Frontal cortex (tissue), 4 donors: ENCODE data around the gene CLCN1. TPM values are rescaled to one million over a fixed set of nuclear protein-coding genes. Genes with fewer than 3 reads are reported as not detected.

Source experiments
- DNase-seq, 2 donors: peaks; one replicate each; pipeline ENCODE4 v3.0.0; 2012; ENCODE audit warnings: low spot score in 2 of 2
- FAIRE-seq: peaks from 2 replicates; lab custom pipeline; 2012; peaks lifted over from hg19 to GRCh38; lab: Jason Lieb, UNC
- total RNA-seq: library from RNA; depleted of rRNA; stranded (reverse); fragments of >200 nt; gene quantifications from one replicate; pipeline ENCODE4 v1.2.3, GENCODE V29; 2014
- donor health status: control.
- donor health status: control.
- donor health status: control.

Gene CLCN1
- total RNA-seq, 1 donor from 2014 or later = under 0.01 TPM

- FAIRE-seq (no peak), DNase-seq (no peak)
Measured at GRCh38 chr7:143327903-143328302, 12.0 kb downstream of the CLCN1 start.

- FAIRE-seq (no peak), DNase-seq (no peak)
Measured at GRCh38 chr7:143329471-143330170, 13.7 kb downstream of the CLCN1 start.

GRCh38 chr7:143331179-143331801 is 15.4 kb downstream of the CLCN1 start:
- FAIRE-seq (no peak), DNase-seq (no peak)

- DNase-seq (no peak), FAIRE-seq (no peak)
Measured at GRCh38 chr7:143334244-143334643, 18.3 kb downstream of the CLCN1 start.

GRCh38 chr7:143337216-143337615 is 21.3 kb downstream of the CLCN1 start:
- FAIRE-seq = no peak
- DNase-seq = no peak

- FAIRE-seq (no peak), DNase-seq (no peak)
Measured at GRCh38 chr7:143341842-143342241, 25.9 kb downstream of the CLCN1 start.

GRCh38 chr7:143343596-143343995 is 27.7 kb downstream of the CLCN1 start:
- no peak for FAIRE-seq

GRCh38 chr7:143345428-143345900 is 29.6 kb downstream of the CLCN1 start:
- FAIRE-seq = no peak
- DNase-seq = no peak

More at GRCh38 chr7:143343596-143343995, 27.7 kb downstream of the CLCN1 start:
- DNase-seq = no peak

GRCh38 chr7:143346018-143346417 is 30.1 kb downstream of the CLCN1 start:
- DNase-seq (no peak), FAIRE-seq (no peak)

- no peak for FAIRE-seq
- DNase-seq = no peak
Measured at GRCh38 chr7:143347950-143348349, 32.0 kb downstream of the CLCN1 start.

- no peak for DNase-seq
- FAIRE-seq = no peak
Measured at GRCh38 chr7:143351060-143351459, 35.1 kb downstream of the CLCN1 start.

- FAIRE-seq (no peak), DNase-seq (no peak)
Measured at GRCh38 chr7:143351574-143351973, 35.7 kb downstream of the CLCN1 start.

GRCh38 chr7:143352531-143353002 is 36.7 kb downstream of the CLCN1 start:
- no peak for FAIRE-seq
- DNase-seq = no peak

- FAIRE-seq = no peak
- DNase-seq = no peak
Measured at GRCh38 chr7:143354376-143354775, 38.5 kb downstream of the CLCN1 start.

- FAIRE-seq (no peak), DNase-seq (no peak)
Measured at GRCh38 chr7:143354965-143355364, 39.1 kb downstream of the CLCN1 start.

GRCh38 chr7:143355450-143356385 is 39.8 kb downstream of the CLCN1 start:
- DNase-seq = no peak
- no peak for FAIRE-seq

- DNase-seq (no peak), FAIRE-seq (no peak)
Measured at GRCh38 chr7:143356414-143357050, 40.6 kb downstream of the CLCN1 start.

- DNase-seq (no peak), FAIRE-seq (no peak)
Measured at GRCh38 chr7:143358626-143359025, 42.7 kb downstream of the CLCN1 start.

GRCh38 chr7:143359771-143360353 is 44.0 kb downstream of the CLCN1 start:
- FAIRE-seq (no peak), DNase-seq (no peak)
